GM21786 (cell line): Measurements from ENCODE around the gene ECPAS.
"Not testable (repeated sequence)": the region's sequence is repeated elsewhere in the genome, so short reads cannot be mapped to it uniquely, and the experiment has no call there.

Experiments used
- ATAC-seq: cut with Tn5 transposase; IDR thresholded peaks from one replicate; pipeline ENCODE4 v1.9.1; 2021; ENCODE audit not compliant: unreplicated experiment

The ECPAS gene, protein sequence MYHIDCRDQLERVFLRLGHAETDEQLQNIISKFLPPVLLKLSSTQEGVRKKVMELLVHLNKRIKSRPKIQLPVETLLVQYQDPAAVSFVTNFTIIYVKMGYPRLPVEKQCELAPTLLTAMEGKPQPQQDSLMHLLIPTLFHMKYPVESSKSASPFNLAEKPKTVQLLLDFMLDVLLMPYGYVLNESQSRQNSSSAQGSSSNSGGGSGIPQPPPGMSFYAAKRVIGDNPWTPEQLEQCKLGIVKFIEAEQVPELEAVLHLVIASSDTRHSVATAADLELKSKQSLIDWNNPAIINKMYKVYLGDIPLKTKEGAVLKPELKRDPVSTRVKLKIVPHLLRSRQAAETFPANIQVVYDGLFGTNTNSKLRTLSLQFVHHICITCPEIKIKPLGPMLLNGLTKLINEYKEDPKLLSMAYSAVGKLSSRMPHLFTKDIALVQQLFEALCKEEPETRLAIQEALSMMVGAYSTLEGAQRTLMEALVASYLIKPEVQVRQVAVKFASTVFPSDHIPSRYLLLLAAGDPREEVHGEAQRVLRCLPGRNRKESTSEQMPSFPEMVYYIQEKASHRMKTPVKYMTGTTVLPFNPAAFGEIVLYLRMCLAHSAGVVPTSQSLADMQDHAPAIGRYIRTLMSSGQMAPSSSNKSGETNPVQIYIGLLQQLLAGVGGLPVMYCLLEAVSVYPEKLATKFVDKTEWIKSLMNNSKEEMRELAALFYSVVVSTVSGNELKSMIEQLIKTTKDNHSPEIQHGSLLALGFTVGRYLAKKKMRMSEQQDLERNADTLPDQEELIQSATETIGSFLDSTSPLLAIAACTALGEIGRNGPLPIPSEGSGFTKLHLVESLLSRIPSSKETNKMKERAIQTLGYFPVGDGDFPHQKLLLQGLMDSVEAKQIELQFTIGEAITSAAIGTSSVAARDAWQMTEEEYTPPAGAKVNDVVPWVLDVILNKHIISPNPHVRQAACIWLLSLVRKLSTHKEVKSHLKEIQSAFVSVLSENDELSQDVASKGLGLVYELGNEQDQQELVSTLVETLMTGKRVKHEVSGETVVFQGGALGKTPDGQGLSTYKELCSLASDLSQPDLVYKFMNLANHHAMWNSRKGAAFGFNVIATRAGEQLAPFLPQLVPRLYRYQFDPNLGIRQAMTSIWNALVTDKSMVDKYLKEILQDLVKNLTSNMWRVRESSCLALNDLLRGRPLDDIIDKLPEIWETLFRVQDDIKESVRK (N-terminal part only)

DNA sequence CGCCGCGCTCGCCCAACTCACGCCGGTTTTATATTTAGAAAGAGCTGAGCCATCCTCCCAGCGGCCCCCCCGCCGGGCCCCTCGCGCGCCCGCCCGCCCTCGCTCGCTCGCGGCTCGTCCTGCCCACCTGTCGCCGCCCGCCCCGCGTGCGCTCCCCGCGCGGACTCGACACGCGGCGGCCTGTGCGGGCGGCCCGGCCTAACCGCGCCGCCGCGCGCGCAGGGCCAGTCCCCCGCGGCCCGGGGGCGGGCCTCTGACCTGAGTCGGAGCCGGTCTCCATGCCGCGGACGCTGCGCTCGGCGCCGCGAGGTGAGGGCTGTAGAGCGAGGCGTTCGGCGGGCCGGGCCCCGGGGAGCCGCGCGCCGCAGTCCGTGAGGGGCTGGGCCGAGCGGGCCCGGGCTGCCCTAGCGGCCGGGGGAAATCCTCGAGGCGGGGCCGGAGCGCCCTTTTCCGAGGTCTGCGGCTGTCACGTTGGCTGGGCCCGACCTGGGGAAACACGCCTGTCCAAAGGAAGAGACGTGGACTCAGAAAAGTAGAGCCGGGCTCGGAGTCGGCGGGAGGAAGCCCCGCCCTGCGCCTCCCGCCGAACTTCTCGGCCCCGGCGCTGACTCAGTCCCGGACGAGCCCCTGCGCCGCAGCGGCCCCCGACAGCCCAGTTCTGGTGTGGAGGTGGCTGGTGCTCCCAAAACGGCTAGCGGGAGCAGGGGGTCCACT lies at the start of gene ECPAS:
ECPAS (minus strand) TSS at position 526 of the 714 bp plus-strand sequence. CDS start 11,465 bp downstream, outside the sequence.
- peak; percentile 40 for ATAC-seq

DNA sequence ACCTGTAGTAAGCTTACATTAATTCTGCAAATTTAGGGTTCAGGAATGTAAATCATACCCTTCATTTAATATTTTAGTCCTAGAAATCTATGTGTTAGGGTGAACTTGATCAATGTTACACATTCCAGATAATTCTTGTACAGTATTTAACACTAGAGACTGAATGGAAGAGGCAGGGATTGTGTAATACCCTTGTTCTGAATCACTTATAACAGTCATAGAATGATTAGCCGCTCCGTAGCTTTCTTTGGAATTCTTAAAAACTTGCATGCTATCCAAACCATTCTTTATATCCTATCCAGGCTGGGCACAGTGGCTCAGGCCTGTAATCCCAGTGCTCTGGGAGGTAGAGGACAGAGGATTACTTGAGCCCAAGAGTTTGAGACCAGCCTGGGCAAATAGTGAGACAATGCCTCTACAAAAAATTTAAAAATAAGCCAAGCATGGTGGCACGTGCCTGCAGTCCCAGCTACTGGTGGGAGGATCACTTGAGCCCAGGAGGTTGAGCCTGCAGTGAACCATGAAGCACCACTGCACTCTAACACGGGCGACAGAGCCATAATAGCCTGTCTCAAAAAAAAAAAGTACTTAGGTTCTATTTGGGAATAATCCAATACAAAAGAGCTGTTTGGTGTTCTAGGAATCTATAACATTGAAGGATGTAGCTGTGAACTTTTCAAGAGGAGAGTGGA lies 49.1 kb upstream of the ECPAS start:
- no peak for ATAC-seq

DNA sequence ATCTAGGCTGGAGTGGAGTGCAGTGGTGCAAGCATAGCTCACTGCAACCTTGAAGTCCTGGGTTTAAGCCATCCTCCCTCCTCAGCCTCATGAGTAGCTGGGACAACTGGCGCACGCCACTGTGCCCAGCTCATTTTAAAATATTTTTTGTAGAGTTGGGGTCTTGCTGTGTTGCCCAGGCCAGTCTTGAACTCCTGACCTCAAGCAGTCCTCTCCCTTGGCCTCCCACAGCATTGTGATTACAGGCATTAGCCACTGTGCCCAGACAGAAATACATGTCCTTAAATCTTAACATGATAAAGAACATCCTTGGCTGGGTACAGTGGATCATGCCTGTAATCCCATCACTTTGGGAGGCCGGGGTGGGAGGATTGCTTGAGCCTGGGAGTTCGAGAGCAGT lies 47.5 kb upstream of the ECPAS start:
- ATAC-seq = no peak

DNA sequence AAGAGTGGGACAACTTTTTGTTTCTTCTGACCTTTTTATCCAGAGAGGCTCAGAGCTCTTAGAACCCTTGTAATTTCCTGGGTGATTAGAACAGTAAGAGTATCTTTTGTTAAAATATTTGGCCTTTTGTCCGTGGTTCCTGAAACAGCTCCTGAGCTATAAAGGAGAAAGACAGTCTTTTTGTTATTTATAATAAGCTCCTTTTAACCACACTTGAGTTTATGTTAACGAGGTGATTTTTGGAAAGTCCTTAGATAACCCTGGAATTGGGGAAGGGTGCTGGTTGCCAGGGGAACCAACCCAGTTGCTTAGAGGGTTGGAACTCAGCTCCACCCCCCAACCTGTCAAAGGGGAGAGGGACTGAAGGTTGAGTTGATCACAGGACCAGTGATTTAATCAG lies 45.6 kb upstream of the ECPAS start:
- ATAC-seq = no peak

DNA sequence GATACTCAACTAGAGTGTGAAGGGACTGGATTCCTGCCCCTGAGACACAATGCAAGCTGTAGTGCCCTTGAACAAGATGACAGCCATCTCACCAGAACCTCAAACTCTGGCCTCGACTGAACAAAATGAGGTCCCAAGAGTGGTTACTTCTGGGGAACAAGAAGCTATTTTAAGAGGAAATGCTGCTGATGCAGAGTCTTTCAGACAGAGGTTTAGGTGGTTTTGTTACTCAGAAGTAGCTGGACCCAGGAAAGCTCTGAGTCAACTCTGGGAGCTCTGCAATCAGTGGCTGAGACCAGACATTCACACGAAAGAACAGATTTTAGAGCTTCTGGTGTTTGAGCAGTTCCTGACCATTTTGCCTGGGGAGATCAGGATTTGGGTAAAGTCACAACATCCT lies 43.2 kb upstream of the ECPAS start:
- ATAC-seq = no peak

DNA sequence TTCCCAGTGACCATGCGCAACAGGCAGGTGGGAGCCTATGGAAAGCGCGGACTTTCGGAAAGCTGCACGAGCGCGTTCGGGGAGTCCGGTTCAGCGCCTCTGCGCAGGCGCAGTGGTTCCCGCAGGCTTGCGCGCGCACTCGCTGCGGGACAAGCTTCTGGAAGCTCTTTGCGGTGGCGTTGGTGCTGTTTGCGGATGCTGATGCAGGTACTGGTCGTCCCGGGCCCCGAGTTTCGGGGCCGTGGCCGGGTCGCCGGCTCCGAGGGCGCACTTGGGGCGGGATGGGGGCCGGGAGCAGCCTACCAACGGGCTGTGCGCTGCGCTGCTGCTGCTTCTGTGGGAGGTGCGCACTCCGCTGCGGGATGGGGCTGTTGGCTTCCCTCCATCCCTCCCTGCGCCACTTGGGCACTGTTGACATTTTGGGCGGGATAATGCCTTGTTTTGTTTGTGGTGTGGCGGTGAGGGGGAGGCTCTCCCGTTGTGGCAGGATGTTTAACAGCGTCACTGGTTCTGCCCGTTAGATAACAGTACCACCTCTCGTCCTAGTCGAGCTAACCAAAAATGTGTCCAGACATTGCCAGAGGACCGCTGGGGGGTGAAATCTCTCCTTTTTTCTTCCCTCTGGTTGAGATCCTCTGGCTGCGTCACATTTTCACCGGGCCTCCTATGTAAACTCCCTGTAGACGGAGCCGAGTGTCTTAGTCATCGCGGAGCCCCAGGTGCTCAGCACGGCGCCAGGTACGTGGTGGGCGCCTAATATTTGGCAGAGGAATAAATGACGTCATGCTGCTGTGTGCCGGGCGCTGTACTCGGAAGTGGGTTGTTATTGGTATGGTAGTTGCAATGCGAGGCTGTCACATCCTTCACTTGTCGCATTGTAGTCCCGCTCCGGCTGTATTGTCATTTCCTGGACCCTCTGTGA lies 41.1 kb upstream of the ECPAS start, which contains the start of gene ZNF483:
ZNF483 (plus strand) TSS at position 124 of the 922 bp plus-strand sequence. CDS start 2,217 bp downstream, outside the sequence.
- ATAC-seq = no peak

DNA sequence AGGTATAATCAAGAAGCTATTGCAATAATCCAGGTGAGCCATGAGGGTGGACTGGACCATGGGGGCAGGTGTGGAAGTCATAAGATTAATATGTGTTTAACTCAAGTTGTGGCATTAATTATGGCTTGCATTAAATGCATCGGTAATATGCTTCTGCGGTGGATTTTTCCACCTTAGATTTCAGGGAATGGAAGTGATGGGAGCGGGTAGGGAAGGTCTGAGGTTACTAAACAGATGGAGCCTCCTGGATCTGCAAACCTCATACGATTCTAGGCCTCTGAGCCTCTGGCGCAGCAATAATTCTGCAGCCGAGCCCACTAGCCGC lies 40.5 kb upstream of the ECPAS start:
- ATAC-seq = no peak

DNA sequence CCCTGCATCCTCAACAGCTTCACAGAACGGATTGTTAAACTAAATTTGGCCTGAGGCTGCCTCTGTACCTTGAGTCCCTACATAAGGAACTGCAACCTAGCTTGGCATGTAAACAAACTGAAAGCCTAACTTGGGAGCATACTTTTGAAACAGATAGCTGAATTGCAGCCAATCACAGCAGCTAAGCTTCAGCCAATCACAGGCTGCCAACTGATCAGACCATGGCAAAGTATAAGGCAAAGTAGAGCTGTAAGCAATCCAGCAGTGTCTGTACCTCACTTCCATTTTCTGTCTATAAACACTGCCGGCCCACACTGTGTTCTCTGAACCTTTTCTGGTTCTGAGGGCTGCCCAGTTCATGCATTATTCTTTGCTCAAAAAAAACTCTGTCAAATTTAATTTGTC lies 31.9 kb upstream of the ECPAS start:
- no peak for ATAC-seq

DNA sequence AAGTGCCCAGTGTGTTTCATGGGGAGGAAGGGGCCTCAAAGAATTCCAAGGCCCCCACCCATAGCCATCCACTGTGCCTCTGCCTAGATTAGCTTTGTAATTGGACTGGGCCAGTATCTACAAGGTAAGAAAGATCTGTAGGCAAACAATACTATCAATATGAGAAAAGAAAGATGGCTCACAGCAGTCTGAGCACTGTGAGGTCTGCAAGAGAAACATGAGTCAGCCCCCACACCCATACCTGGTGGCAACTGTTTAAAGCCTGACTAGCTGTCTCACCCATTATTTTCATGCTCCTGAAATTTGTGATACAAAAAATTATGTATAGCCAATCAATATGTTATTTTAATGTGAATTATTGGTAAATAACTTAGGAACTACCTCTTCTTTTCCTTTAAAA lies 30.8 kb upstream of the ECPAS start:
- no peak for ATAC-seq

DNA sequence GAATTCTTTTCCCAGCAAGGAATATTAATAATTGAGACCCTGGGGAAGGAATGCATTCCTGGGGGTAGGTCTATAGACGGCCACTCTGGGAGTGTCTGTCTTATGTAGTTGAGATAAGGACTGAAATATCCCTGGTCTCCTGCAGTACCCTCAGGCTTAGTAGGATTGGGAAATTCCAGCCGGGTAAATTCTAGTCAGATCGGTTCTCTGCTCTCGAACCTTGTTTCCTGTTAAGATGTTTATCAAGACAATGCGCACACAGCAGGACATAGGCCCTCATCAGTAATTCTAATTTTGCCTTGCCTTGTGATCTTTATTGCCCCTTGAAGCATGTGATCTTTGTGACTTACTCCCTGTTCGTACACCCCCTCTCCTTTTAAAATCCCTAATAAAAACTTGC lies 27.4 kb upstream of the ECPAS start:
- ATAC-seq = not testable (repeated sequence)

DNA sequence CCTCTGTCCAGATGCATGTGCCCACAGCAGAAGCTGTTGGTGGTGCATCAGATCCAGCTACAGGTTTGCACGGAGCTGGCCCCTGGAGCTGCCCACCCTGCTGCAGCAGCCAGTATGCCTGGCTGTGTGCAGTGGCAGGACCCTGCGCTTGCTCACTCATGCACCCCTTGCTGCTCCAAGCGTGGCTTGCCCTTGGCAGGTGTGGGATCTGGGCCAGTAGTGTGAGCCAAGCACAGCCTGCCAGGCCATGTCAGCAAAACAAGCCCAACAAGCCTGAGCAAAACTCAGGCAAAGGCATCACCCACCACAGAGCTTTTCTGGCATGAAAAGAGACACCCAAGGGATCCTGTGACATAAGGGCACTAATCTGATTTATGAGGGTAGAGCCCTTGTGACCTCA lies 18.3 kb upstream of the ECPAS start:
- ATAC-seq = no peak

DNA sequence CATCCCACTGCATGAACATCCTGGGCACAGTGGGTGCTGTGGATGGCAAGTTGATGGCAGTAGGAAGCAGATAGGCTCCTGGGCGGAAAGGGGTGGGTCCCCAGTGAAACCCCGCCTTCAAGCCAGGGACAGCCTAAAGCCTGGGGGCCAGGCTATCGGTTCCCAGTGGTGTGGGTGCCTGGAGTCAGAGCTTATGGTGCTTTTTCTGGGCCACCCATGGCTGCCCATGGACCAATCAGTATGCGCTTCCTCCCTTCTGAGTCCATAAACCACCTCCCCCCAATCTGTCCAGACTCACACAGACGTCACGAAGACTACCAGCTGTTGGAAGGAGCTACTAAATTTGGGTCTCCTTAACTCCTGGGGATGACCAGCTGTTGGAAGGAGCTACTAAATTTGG lies 17.5 kb upstream of the ECPAS start:
- no peak for ATAC-seq

DNA sequence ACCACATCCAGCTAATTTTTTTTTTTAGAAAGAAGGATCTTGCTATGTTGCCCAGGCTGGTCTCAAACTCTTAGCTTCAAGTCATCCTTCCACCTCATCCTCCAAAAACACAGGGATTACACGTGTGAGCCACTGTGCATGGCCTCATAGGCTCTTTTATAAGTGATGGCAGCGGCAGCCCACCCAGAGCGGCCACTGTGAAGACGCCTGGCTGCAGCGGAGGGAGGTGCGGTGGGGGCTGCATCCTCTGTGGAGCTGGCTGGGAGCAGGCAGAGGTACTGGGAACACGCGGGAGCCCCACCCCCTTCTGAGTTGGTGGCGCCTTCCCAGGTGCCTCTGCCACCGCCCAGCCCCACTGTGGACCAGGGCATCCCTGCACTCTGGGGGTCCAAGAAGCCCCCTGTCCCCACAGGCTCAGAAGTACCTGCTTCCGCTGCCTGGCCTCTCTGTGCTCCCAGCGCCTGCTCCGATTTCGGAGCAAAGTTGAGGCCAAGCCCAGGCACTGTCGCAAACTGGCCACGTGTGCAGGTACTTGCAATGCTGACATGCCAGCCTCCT lies 16.9 kb upstream of the ECPAS start:
- ATAC-seq = no peak

DNA sequence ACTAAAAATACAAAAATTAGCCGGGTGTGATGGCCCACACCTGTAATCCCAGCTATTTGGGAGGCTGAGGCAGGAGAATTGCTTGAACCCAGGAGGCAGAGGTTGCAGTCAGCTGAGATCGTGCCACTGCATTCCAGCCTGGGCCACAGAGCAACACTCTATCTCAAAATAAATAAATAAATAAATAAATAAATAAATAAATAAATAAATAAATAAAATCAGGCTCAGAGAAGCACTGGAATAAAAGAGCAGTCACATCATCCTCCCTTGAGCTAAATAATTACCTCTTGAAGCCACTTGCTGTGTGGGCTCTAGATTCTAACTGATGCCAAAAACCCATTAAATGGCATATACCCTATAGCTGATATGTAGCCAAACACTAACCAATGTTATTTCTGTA lies 13.0 kb upstream of the ECPAS start:
- ATAC-seq = not testable (repeated sequence)

DNA sequence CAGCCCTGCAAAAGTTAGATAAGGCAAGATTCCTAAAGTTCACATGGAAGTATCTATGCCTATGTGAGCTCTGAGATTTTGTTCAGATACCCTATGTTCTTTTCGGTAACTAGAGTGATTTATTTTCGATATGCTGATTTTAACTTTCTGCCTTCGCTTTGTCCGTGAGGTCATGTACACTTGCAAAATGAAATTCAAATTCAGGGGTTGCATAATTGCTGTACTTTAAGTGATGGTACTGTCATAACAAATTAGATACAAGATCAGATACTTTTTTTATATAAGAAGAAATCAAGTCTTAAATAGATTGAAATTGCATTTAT lies 350 bp upstream of the ECPAS start:
- no peak for ATAC-seq

DNA sequence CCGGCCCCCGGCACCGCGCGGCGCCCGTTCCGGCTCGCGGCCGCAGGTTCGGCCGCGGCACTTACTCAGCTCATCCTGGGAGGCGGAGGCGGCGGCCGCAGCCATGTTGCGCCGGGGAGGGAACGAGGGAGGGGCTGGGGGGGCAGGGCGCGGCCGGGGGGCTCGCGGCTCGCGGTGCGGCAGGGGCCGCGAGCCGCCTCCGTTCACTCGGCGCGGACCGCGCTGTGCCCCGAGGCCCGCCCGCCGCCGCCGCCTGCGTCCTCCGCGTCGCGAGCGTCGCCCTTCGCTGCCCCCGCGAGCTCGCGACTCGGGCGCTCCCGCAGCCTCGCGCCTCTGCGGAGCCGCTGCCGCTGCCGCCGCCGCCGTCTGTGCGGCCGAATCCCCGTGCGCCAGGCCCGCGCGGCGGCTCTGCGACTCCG lies 735 bp downstream of the ECPAS start:
- peak; percentile 29 for ATAC-seq

DNA sequence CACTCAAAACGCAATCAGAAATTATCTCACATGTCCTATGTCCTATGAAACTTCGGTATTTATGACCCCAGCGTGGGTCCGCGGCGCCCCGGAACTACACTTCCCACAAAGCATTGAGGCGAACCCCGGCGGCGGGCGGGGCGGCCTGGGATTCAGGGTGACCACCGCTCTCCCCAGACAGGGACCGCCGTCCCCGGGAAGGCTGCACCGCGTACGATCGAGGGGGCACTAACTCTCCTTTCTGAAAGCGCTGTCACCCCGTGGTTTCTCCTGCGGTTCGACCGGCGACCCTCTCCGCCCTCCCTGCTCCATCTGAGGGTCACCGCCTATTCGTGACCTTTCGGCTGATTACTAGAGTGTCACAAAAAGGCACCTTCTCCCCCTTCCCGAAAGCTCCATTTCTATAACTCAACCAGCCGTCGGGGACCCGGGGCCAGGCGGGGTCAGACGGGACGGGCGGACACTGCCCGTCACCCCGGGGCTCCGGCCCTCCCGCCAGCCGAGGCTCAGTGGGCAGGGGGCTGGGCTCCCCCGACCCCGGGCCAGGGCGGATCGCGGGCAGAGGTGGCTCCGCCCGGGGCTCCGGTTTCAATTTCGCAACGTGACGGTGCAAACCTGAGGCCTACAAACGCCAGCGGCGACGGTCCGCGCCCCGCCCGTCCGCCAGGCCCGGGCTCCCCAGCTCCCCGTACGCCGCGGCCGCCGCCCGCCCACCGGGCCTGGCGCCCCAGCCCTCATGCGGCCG lies 1.3 kb downstream of the ECPAS start:
- ATAC-seq = peak; percentile 63
